ENCODE measurements around the gene CFAP53. TPM values are rescaled to one million over a fixed set of nuclear protein-coding genes. Genes with fewer than 3 reads are reported as not detected.

The CFAP53 gene
- total and polyA plus RNA-seq, 2 experiments from 2014 or later, result 0.11 to 0.48 TPM

DNA sequence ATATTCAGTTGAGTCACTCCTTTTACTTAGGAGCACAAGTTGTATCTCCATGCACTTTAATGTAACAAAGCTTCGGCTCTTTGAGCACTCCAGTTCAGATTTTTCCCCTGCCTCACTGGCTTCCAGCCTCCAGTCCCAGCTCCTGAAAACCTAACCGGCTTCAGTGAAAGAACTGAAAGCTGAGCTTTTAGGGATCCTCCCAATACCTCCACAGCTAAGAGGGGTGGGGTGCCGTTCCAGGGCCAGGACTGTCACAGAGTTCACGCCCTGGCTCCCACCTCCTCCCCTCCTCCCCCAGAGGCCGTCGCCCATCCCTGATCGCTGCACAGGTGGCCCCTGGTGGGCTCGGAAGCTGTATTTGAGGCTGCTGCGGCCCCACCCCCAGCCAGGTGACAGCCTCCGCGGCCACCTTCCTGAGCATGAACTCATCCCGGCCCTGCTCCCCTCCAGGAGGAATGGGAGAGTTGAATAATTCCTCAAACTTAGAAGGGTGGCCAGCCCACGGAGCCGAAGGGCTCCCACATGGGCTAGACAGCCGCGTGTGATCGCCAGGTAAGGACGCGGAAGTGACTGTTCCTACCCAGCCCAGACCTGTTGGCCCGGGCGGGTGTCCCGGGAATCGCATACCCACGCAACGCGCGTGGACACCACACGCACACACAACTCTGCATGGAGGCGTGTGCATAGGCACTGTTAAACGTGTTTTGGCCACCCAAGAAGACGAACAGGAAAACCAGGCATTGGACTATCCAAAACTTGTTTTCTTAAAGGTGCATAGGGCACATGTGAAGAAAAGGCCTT, 73.1 kb downstream of the CFAP53 start:
- Histone ChIP-seq H2AFZ (no peak overlapping the region), H3K9ac (no peak overlapping the region), H3K79me2 (ENCODE audit: insufficient read depth) (no peaks in the 10 kb centered on the region), H3K9me3 (ENCODE audit: low read depth) (no peaks in the 10 kb centered on the region), H3K9me2 (ENCODE audit: insufficient read depth) (no peaks in the 10 kb centered on the region), H4K20me1 (ENCODE audit: insufficient read depth) (no peaks in the 10 kb centered on the region), H3K27me3 (replicated peaks; ENCODE audit: insufficient read depth) (peaks cover 52% of the 10 kb centered on the region), H3K4me3 (no peak overlapping the region), H3K36me3 (ENCODE audit: low read depth) (no peaks in the 10 kb centered on the region), H3F3A (ENCODE audit: insufficient read depth) (no peaks in the 10 kb centered on the region), H3K27ac (no peak overlapping the region), H3K4me1 (ENCODE audit: insufficient read depth) (no peaks in the 10 kb centered on the region), H3K4me2 (ENCODE audit: unreplicated experiment) (no peak overlapping the region)
- TF ChIP-seq EZH2phosphoT487 (IDR thresholded peaks at IDR 0.05; ENCODE audit: insufficient read depth, low read depth) (no peak), EZH2 (IDR thresholded peaks at IDR 0.05; ENCODE audit: insufficient read depth, poor library complexity, severe bottlenecking) (no peak)
- DNase-seq, result no peak
- 9 to 10% methylated on average over 27 to 30 of the region's 31 CpGs for WGBS, 2 experiments (ENCODE audit: low coverage in 1 of 2, low lambda C conversion rate in 2 of 2, missing lambda C conversion rate in 2 of 2)
- in situ Hi-C loops (cut with MboI), result no loop called here

DNA sequence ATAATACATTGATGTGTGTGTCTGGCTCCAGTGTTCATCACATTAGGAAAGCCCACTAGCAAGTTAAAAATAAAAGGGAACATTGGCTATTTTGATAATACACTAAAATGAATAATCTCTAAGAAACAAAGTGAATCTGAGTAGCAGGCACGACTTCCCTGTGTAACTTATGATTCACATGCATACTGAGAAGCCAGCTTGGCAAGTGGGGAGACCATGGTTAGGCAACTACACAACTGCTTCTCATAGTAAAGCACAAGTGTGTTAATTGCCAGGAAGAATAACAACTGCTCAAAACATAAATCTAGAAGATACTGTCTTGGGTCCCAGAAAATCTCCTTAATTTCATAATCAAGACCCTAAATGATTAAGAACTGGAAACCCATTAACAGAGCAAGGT, 75.4 kb downstream of the CFAP53 start:
- no peaks in the 10 kb centered on the region for H4K20me1 ChIP-seq (ENCODE audit: insufficient read depth)
- H3K79me2 ChIP-seq (ENCODE audit: insufficient read depth), result no peaks in the 10 kb centered on the region
- no peak overlapping the region for H3K4me2 ChIP-seq (ENCODE audit: unreplicated experiment)
- no peak overlapping the region for H3K9ac ChIP-seq
- H3K9me3 ChIP-seq (ENCODE audit: low read depth), result no peaks in the 10 kb centered on the region
- no peaks in the 10 kb centered on the region for H3K36me3 ChIP-seq (ENCODE audit: low read depth)
- in situ Hi-C loops (cut with MboI), result no loop called here
- H3K27ac ChIP-seq, result no peak overlapping the region
- H3K9me2 ChIP-seq (ENCODE audit: insufficient read depth), result no peaks in the 10 kb centered on the region
- peaks cover 49% of the 10 kb centered on the region for H3K27me3 ChIP-seq (replicated peaks; ENCODE audit: insufficient read depth)
- no peak overlapping the region for H2AFZ ChIP-seq
- peak; percentile 11 for DNase-seq
- 5 to 9% methylated on average over 1 of the region's 1 CpG for WGBS, 2 experiments (ENCODE audit: low coverage in 1 of 2, low lambda C conversion rate in 2 of 2, missing lambda C conversion rate in 2 of 2)
- H3K4me1 ChIP-seq (ENCODE audit: insufficient read depth), result no peaks in the 10 kb centered on the region
- no peaks in the 10 kb centered on the region for H3F3A ChIP-seq (ENCODE audit: insufficient read depth)
- no peak overlapping the region for H3K4me3 ChIP-seq
- TF ChIP-seq EZH2phosphoT487 (IDR thresholded peaks at IDR 0.05; ENCODE audit: insufficient read depth, low read depth) (no peak), EZH2 (IDR thresholded peaks at IDR 0.05; ENCODE audit: insufficient read depth, poor library complexity, severe bottlenecking) (no peak)

DNA sequence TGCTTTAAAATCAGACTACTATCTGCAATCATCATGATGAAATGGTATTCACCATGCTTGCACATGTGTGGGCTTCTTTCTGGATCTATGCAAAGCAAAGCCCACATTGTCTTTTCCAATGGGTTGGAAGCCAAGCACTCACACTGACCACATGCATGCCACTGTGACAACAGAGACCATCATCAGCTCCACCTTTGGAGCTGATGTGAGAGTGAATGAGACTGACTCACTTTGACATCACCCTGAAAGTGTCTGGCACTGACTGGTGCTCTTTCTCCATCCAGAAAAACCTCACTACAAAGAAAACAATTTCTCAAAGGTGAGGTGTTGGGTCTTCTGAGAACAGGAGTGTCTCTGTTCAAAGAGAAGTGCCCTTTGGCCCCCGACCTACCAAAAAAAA, 76.1 kb downstream of the CFAP53 start:
- H3F3A ChIP-seq (ENCODE audit: insufficient read depth), result no peaks in the 10 kb centered on the region
- TF ChIP-seq EZH2phosphoT487 (IDR thresholded peaks at IDR 0.05; ENCODE audit: insufficient read depth, low read depth) (no peak), EZH2 (IDR thresholded peaks at IDR 0.05; ENCODE audit: insufficient read depth, poor library complexity, severe bottlenecking) (no peak)
- H3K36me3 ChIP-seq (ENCODE audit: low read depth), result no peaks in the 10 kb centered on the region
- H3K4me2 ChIP-seq (ENCODE audit: unreplicated experiment), result no peak overlapping the region
- no peaks in the 10 kb centered on the region for H3K9me2 ChIP-seq (ENCODE audit: insufficient read depth)
- no peaks in the 10 kb centered on the region for H3K79me2 ChIP-seq (ENCODE audit: insufficient read depth)
- in situ Hi-C loops (cut with MboI), result no loop called here
- no peak overlapping the region for H3K9ac ChIP-seq
- H3K4me1 ChIP-seq (ENCODE audit: insufficient read depth), result no peaks in the 10 kb centered on the region
- no peak overlapping the region for H2AFZ ChIP-seq
- no peaks in the 10 kb centered on the region for H4K20me1 ChIP-seq (ENCODE audit: insufficient read depth)
- no peak overlapping the region for H3K4me3 ChIP-seq
- H3K27me3 ChIP-seq (replicated peaks; ENCODE audit: insufficient read depth), result peaks cover 42% of the 10 kb centered on the region
- no peaks in the 10 kb centered on the region for H3K9me3 ChIP-seq (ENCODE audit: low read depth)
- 5 to 6% methylated on average over 1 of the region's 1 CpG for WGBS, 2 experiments (ENCODE audit: low coverage in 1 of 2, low lambda C conversion rate in 2 of 2, missing lambda C conversion rate in 2 of 2)
- H3K27ac ChIP-seq, result no peak overlapping the region
- peak; percentile 32 for DNase-seq

DNA sequence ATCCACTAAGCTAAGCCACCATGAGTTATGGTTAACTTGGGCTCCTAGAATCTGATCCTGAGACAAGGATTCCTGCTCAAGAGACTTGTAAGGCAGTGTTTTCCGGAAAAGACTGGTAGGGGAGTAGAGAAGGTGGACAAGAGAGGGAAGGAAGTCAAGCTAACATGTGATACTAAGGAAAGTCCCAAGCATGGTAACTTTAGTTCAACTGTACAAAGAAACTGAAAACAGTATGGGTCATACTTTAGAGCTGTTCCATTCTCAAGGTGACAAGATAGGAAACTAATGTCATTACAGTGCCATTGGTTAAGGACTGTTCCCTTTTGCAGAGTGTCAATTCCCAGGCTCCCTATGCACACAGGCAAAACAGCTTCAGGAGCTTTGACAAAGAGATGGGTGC, 77.1 kb downstream of the CFAP53 start:
- 33 to 35% methylated on average over 1 of the region's 1 CpG for WGBS, 2 experiments (ENCODE audit: low coverage in 1 of 2, low lambda C conversion rate in 2 of 2, missing lambda C conversion rate in 2 of 2)
- in situ Hi-C loops (cut with MboI), result no loop called here
- H3K9ac ChIP-seq, result no peak overlapping the region
- no peaks in the 10 kb centered on the region for H3K36me3 ChIP-seq (ENCODE audit: low read depth)
- DNase-seq, result no peak
- H3K9me3 ChIP-seq (ENCODE audit: low read depth), result no peaks in the 10 kb centered on the region
- H4K20me1 ChIP-seq (ENCODE audit: insufficient read depth), result no peaks in the 10 kb centered on the region
- H3K79me2 ChIP-seq (ENCODE audit: insufficient read depth), result no peaks in the 10 kb centered on the region
- no peaks in the 10 kb centered on the region for H3K9me2 ChIP-seq (ENCODE audit: insufficient read depth)
- H2AFZ ChIP-seq, result no peak overlapping the region
- H3K27ac ChIP-seq, result no peak overlapping the region
- H3K27me3 ChIP-seq (replicated peaks; ENCODE audit: insufficient read depth), result peaks cover 35% of the 10 kb centered on the region
- H3K4me3 ChIP-seq, result no peak overlapping the region
- no peaks in the 10 kb centered on the region for H3K4me1 ChIP-seq (ENCODE audit: insufficient read depth)
- no peak overlapping the region for H3K4me2 ChIP-seq (ENCODE audit: unreplicated experiment)
- TF ChIP-seq EZH2phosphoT487 (IDR thresholded peaks at IDR 0.05; ENCODE audit: insufficient read depth, low read depth) (no peak), EZH2 (IDR thresholded peaks at IDR 0.05; ENCODE audit: insufficient read depth, poor library complexity, severe bottlenecking) (no peak)
- H3F3A ChIP-seq (ENCODE audit: insufficient read depth), result no peaks in the 10 kb centered on the region

All from GM23248 (cell line).